Liver (tissue), 9 donors: ENCODE data around the gene SLC26A1. TPM values are rescaled to one million over a fixed set of nuclear protein-coding genes. Genes with fewer than 3 reads are reported as not detected.

ENCODE experiments used
- DNase-seq: peaks from one replicate; pipeline ENCODE4 v3.0.0-alpha.2; 2017; ENCODE audit warnings: low spot score
- H3K27ac ChIP-seq, 2 donors: one replicate each; pipeline ENCODE4 v1.7.0; 2013; ENCODE audit warnings: inconsistent platforms in 2 of 2, low read length in 2 of 2, control low read depth in 1 of 2, low read depth in 1 of 2, mild to moderate bottlenecking in 1 of 2
- H3K27me3 ChIP-seq, 4 donors: one replicate each; pipeline versions ENCODE4 v1.6.1 to v1.7.0; 2013; ENCODE audit warnings: low read length in 3 of 4, inconsistent platforms in 1 of 4, mild to moderate bottlenecking in 1 of 4, moderate library complexity in 1 of 4; ENCODE audit not compliant: control insufficient read depth in 4 of 4, insufficient read depth in 4 of 4
- H3K36me3 ChIP-seq, 4 donors: one replicate each; pipeline versions ENCODE4 v1.6.1 to v1.7.0; 2013; ENCODE audit warnings: low read length in 3 of 4, mild to moderate bottlenecking in 3 of 4, low read depth in 1 of 4, moderate library complexity in 1 of 4; ENCODE audit not compliant: control insufficient read depth in 4 of 4, insufficient read depth in 3 of 4
- H3K4me1 ChIP-seq, 4 donors: one replicate each; pipeline versions ENCODE4 v1.6.1 to v1.7.0; 2013; ENCODE audit warnings: low read length in 3 of 4, mild to moderate bottlenecking in 3 of 4, moderate library complexity in 1 of 4; ENCODE audit not compliant: control insufficient read depth in 4 of 4, insufficient read depth in 4 of 4
- H3K4me3 ChIP-seq, 3 donors: one replicate each; pipeline versions ENCODE4 v1.6.1 to v1.7.0; 2013; ENCODE audit warnings: low read length in 3 of 3, control low read depth in 1 of 3, low read depth in 1 of 3, mild to moderate bottlenecking in 1 of 3
- H3K9ac ChIP-seq, 2 donors: one replicate each; pipeline ENCODE4 v1.7.0; 2013; ENCODE audit warnings: low read length in 2 of 2, mild to moderate bottlenecking in 2 of 2, moderate library complexity in 2 of 2, control low read depth in 1 of 2, low read depth in 1 of 2
- H3K9me3 ChIP-seq, 4 donors: one replicate each; pipeline versions ENCODE4 v1.6.1 to v1.7.0; 2013; ENCODE audit warnings: low read length in 3 of 4; ENCODE audit not compliant: control insufficient read depth in 4 of 4
- EGR1 ChIP-seq, 2 donors: IDR thresholded peaks; 2 replicates each; pipeline ENCODE4 v1.6.1; 2016 to 2018; ENCODE audit warnings: antibody characterized with exemption in 2 of 2, low read depth in 2 of 2
- FOXA2 ChIP-seq: IDR thresholded peaks from 2 replicates; pipeline ENCODE4 v1.6.1; 2016; ENCODE audit warnings: antibody characterized with exemption
- GABPA ChIP-seq, 2 donors: IDR thresholded peaks in 1 of 2; conservative IDR thresholded peaks in 1 of 2; 2 replicates each; pipeline ENCODE4 v1.6.1; 2016; ENCODE audit warnings: antibody characterized with exemption in 2 of 2, mild to moderate bottlenecking in 1 of 2, moderate library complexity in 1 of 2
- HNF4A ChIP-seq, 2 donors: conservative IDR thresholded peaks; 2 replicates each; pipeline ENCODE4 v1.6.1; 2016; ENCODE audit warnings: antibody characterized with exemption in 2 of 2, mild to moderate bottlenecking in 2 of 2
- HNF4G ChIP-seq: IDR thresholded peaks from 2 replicates; pipeline ENCODE4 v1.6.1; 2016; ENCODE audit warnings: antibody characterized with exemption
- JUND ChIP-seq, 2 donors: IDR thresholded peaks; 2 replicates each; pipeline ENCODE4 v1.6.1; 2016; ENCODE audit warnings: antibody characterized with exemption in 2 of 2
- NR2F2 ChIP-seq: IDR thresholded peaks from 2 replicates; pipeline ENCODE4 v1.6.1; 2016; ENCODE audit warnings: antibody characterized with exemption
- RAD21 ChIP-seq, 2 donors: IDR thresholded peaks; 2 replicates each; pipeline ENCODE4 v1.6.1; 2016; ENCODE audit warnings: antibody characterized with exemption in 2 of 2, mild to moderate bottlenecking in 2 of 2
- RXRA ChIP-seq, 2 donors: IDR thresholded peaks; 2 replicates each; pipeline ENCODE4 v1.6.1; 2017 to 2018; ENCODE audit warnings: antibody characterized with exemption in 2 of 2, mild to moderate bottlenecking in 1 of 2
- SP1 ChIP-seq: IDR thresholded peaks from 2 replicates; pipeline ENCODE4 v1.6.1; 2018; ENCODE audit warnings: antibody characterized with exemption, mild to moderate bottlenecking
- TAF1 ChIP-seq: conservative IDR thresholded peaks from 2 replicates; pipeline ENCODE4 v1.6.1; 2016; ENCODE audit warnings: antibody characterized with exemption, mild to moderate bottlenecking
- YY1 ChIP-seq: IDR thresholded peaks from 2 replicates; pipeline ENCODE4 v1.6.1; 2016; ENCODE audit warnings: antibody characterized with exemption, mild to moderate bottlenecking
- WGBS: extraction: QIAGEN DNeasy Blood & Tissue Kit; methylation state at CpG from one replicate; pipeline ENCODE4 v1.1.7; 2013; 5-methylcytosine and 5-hydroxymethylcytosine counted together
- polyA plus RNA-seq, 2 donors: library from polyadenylated mRNA; stranded (reverse) in 1 of 2; unstranded in 1 of 2; fragments of 200-250 nt in 1 of 2; fragments of >200 nt in 1 of 2; fragmentation: Nextera tagmentation in 1 of 2; extraction: Ambion mirVana in 1 of 2; gene quantifications; one replicate each; pipeline versions ENCODE4 v1.2.1 to v1.2.3, GENCODE V29; 2013 to 2015
- total RNA-seq, 2 donors: library from RNA; depleted of rRNA; stranded (reverse); fragments of >200 nt; gene quantifications; one replicate each; pipeline ENCODE4 v1.2.3, GENCODE V29; 2014
- TF ChIP-seq, protein P1 (sequence below): fragments of 150-350 bp; IDR thresholded peaks from 2 replicates; pipeline ENCODE4 v1.5.1; 2017; ENCODE audit warnings: improper control_type of control experiment, low read depth, low read length; ENCODE audit not compliant: missing input control
- TF ChIP-seq, protein P2 (sequence below): IDR thresholded peaks from 2 replicates; pipeline ENCODE4 v1.6.1; 2016; ENCODE audit warnings: antibody characterized with exemption
- TF ChIP-seq, protein P3 (sequence below): IDR thresholded peaks from 2 replicates; pipeline ENCODE4 v1.6.1; 2016; ENCODE audit warnings: antibody characterized with exemption
- TF ChIP-seq, protein P4 (sequence below): IDR thresholded peaks from 2 replicates; pipeline ENCODE4 v1.6.1; 2016; ENCODE audit warnings: antibody characterized with exemption, mild to moderate bottlenecking
- donor health status: healthy.
- donor health status: healthy.
- donor health status: healthy.
- donor health status: healthy.
- donor health status: healthy.

Gene SLC26A1
- total and polyA plus RNA-seq, 4 donors: 5.1 to 41.0 (median 26.3) TPM

DNA sequence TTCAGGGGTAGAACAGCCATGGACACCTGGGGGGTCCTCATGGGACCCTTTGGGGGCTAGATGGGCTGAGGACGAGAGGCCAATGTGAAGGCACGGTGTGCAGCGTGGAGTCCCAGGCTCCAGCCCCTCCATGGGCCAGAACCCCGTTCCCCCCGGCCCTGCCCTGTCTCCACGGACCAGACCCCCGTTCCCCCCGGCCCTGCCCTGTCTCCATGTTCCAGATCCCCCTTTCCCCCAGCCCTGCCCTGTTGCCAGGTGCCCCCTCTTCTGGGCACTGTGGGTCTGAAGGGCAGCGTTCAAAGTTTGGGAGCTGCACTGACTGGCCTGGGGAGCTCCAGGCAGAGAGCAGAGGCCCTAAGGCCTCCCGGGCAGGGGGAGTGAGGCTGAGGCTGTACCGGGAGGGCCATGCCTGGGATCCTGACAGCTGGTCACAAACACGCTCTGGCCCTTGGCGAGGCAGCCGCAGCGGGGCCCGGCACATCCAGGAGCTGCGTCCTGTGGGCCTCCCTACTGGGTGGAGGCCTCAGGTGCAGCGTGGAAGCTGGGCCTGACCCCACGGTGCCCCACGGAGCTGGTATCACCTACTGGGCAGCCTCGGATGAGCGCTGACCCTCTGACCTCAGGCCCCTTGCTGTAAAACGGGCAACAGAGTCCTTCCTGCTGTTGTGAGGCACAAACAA, 28.7 kb downstream of the SLC26A1 start (continued):
- TF ChIP-seq, protein P1, sequence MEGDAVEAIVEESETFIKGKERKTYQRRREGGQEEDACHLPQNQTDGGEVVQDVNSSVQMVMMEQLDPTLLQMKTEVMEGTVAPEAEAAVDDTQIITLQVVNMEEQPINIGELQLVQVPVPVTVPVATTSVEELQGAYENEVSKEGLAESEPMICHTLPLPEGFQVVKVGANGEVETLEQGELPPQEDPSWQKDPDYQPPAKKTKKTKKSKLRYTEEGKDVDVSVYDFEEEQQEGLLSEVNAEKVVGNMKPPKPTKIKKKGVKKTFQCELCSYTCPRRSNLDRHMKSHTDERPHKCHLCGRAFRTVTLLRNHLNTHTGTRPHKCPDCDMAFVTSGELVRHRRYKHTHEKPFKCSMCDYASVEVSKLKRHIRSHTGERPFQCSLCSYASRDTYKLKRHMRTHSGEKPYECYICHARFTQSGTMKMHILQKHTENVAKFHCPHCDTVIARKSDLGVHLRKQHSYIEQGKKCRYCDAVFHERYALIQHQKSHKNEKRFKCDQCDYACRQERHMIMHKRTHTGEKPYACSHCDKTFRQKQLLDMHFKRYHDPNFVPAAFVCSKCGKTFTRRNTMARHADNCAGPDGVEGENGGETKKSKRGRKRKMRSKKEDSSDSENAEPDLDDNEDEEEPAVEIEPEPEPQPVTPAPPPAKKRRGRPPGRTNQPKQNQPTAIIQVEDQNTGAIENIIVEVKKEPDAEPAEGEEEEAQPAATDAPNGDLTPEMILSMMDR: no peak
- TF ChIP-seq YY1 (no peak), RAD21 (IDR thresholded peaks at IDR 0.05) (no peak), HNF4A (conservative IDR thresholded peaks at IDR 0.05) (no peak)
- TF ChIP-seq, protein P2, sequence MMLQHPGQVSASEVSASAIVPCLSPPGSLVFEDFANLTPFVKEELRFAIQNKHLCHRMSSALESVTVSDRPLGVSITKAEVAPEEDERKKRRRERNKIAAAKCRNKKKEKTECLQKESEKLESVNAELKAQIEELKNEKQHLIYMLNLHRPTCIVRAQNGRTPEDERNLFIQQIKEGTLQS: no peak
- TF ChIP-seq, protein P3, sequence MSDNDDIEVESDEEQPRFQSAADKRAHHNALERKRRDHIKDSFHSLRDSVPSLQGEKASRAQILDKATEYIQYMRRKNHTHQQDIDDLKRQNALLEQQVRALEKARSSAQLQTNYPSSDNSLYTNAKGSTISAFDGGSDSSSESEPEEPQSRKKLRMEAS: no peak

DNA sequence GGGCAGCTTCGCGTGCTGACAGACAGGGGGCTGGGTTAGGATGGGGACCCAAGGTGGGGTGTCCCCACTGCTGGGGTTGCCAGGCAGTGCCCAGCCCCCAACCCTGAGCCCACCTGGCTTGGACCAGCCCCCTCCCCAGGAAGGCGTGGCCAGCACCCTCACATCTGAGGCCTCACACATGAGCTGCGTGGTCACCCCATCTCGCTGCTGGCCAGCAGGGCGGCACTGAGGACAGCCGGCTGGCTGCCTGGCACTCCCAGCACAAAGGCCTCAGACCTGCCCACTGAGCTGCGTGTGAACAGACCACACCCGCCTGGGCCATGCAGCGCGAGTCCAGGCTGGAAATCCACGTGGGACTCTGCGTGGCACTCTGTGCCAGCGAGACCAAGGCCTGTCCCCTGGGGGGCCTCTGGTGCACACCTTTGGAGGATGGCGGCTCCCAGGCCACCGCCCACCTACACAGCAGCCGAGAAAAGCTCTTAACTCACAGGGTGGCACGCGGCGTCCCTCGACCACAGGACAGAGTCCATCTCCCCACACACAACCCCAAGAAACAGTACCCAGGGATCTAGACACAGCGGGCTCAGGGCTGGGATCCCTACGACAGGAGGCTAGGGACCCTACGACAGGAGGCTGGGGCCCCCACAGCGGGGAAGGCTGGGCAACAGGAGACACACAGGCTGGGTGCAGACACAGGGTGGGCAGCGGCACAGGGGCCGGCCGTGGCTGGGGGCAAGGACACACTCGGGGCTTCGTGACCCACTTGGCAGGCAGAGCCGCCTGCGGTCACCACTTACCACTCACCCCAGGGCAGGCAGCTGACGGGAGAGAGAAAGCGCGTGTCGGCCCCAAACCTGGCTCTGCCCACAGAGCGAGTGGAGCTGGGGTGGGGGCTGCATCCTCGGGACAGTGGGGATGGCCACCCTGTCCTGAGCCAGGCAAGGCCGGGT, 29.7 kb downstream of the SLC26A1 start:
- no peak for DNase-seq
- WGBS: 93% methylated on average over 39 of the region's 39 CpGs
- TF ChIP-seq, protein P4, sequence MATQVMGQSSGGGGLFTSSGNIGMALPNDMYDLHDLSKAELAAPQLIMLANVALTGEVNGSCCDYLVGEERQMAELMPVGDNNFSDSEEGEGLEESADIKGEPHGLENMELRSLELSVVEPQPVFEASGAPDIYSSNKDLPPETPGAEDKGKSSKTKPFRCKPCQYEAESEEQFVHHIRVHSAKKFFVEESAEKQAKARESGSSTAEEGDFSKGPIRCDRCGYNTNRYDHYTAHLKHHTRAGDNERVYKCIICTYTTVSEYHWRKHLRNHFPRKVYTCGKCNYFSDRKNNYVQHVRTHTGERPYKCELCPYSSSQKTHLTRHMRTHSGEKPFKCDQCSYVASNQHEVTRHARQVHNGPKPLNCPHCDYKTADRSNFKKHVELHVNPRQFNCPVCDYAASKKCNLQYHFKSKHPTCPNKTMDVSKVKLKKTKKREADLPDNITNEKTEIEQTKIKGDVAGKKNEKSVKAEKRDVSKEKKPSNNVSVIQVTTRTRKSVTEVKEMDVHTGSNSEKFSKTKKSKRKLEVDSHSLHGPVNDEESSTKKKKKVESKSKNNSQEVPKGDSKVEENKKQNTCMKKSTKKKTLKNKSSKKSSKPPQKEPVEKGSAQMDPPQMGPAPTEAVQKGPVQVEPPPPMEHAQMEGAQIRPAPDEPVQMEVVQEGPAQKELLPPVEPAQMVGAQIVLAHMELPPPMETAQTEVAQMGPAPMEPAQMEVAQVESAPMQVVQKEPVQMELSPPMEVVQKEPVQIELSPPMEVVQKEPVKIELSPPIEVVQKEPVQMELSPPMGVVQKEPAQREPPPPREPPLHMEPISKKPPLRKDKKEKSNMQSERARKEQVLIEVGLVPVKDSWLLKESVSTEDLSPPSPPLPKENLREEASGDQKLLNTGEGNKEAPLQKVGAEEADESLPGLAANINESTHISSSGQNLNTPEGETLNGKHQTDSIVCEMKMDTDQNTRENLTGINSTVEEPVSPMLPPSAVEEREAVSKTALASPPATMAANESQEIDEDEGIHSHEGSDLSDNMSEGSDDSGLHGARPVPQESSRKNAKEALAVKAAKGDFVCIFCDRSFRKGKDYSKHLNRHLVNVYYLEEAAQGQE: no peak
- TF ChIP-seq FOXA2 (no peak), HNF4G (no peak)
- Histone ChIP-seq H3K4me1 (no peaks in the 10 kb centered on the region), H3K9ac (no peak overlapping the region), H3K36me3 (peaks cover 0 to 23% (median 2%) of the 10 kb centered on the region in 4 donors), H3K9me3 (no peaks in the 10 kb centered on the region), H3K4me3 (no peak overlapping the region), H3K27ac (no peak overlapping the region), H3K27me3 (no peaks in the 10 kb centered on the region)

DNA sequence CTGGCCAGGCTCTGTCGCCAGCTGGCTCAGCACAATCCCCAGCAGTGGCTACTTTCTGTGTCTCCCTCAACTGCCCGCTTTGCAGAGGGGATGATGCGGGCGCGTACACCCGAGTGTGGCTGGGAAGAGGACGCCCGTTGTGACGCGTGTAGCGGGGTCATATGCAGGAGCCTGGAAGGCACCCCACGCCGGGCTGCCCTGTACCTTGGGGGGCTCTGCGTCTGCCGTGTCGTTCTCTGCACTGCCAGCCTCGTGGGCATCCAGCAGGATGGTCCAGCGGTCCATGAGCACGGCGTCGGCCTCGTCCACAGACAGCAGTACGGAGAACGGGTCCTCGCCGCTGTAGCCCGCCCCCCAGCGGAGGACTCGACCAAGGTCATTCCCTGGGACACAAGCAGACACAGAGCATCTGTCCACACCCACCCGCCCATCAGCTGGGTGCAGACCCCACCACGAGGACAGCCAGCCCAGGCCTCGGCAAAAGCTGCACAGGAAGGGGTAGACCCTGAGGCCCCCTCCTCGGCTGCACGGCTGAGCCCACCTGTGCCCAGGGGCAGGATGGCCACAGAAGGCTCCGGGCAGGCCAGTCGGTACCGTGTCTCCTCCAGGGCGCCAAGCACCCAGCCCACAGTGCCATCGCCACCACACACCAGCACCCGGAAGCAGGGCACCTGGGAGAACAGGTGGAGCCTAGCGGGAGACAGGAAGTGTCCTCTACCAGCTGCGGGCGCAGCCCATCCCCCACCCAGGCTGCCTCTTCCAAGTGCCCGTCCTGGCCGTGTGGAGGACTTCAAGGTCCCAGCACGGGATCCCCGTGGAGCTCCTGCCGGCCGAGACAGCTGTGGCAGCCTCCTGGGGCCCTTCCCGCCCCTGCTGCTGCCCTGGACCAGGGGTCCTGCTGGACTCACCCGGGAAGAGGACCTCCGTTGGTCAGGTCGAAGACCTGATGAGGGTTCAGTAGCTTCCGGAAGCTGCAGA, 30.7 kb downstream of the SLC26A1 start:
- Histone ChIP-seq H3K27ac (no peak overlapping the region), H3K36me3 (peaks cover 0 to 26% (median 3%) of the 10 kb centered on the region in 4 donors), H3K4me3 (no peak overlapping the region), H3K27me3 (no peaks in the 10 kb centered on the region), H3K9ac (no peak overlapping the region), H3K4me1 (no peaks in the 10 kb centered on the region), H3K9me3 (no peaks in the 10 kb centered on the region)
- DNase-seq: no peak
- WGBS: 91% methylated on average over 54 of the region's 54 CpGs
- TF ChIP-seq RAD21 (IDR thresholded peaks at IDR 0.05): no peak
- no peak for TF ChIP-seq HNF4G
- no peak for TF ChIP-seq EGR1 (IDR thresholded peaks at IDR 0.05; ENCODE audit: low read depth in 2 of 2)
- TF ChIP-seq NR2F2: no peak
- no peak for TF ChIP-seq GABPA (IDR thresholded peaks at IDR 0.05 in 1 of 2, conservative IDR thresholded peaks at IDR 0.05 in 1 of 2)
- TF ChIP-seq SP1: no peak
- TF ChIP-seq, protein P4: no peak
- no peak for TF ChIP-seq RXRA (IDR thresholded peaks at IDR 0.05)
- TF ChIP-seq TAF1: no peak
- no peak for TF ChIP-seq HNF4A (conservative IDR thresholded peaks at IDR 0.05)
- no peak for TF ChIP-seq JUND (IDR thresholded peaks at IDR 0.05)
